Panc1 (cell line): ENCODE measurements around the gene MTUS2. TPM values are rescaled to one million over a fixed set of nuclear protein-coding genes. Genes with fewer than 3 reads are reported as not detected.

ENCODE experiments used
- ATAC-seq: fragments of 200-7000 bp; cut with Tn5 transposase; 2 replicates; pipeline ENCODE4 v1.9.1; 2020; ENCODE audit warnings: mild to moderate bottlenecking, moderate library complexity
- BruUV-seq: library from RNA; stranded (reverse); fragments of 400-500 nt; replicated peaks from 2 replicates; lab custom pipeline; 2021; lab: Mats Ljungman, UMichigan
- CTCF ChIA-PET: fragments of 300-600 bp; sonication (Branson Sonifier 250); formaldehyde crosslinking; loops from one replicate; lab custom pipeline; 2022; ENCODE audit warnings: antibody characterized with exemption; lab: Charles Lee
- POLR2A ChIA-PET: fragments of 300-600 bp; sonication (Branson Sonifier 250); formaldehyde crosslinking; loops from one replicate; lab custom pipeline; 2022; ENCODE audit warnings: antibody characterized with exemption; lab: Charles Lee
- DNase-seq: peaks from one replicate; pipeline ENCODE4 v3.0.0-alpha.2; 2010; ENCODE audit warnings: low read depth, low spot score
- H3K27ac ChIP-seq: 2 replicates; pipeline ENCODE4 v1.5.1; 2011; ENCODE audit warnings: mild to moderate bottlenecking, low read length, inconsistent platforms
- H3K27me3 ChIP-seq: fragments of 200-500 bp; sonication (Bioruptor generic); 2 replicates; pipeline ENCODE4 v1.6.0; 2014; ENCODE audit warnings: low read length, inconsistent platforms; ENCODE audit not compliant: control insufficient read depth, insufficient read depth
- H3K36me3 ChIP-seq: fragments of 200-500 bp; sonication (Bioruptor generic); 2 replicates; pipeline ENCODE4 v1.5.1; 2014; ENCODE audit warnings: inconsistent platforms, mild to moderate bottlenecking, low read length, moderate library complexity; ENCODE audit not compliant: control insufficient read depth, insufficient read depth
- H3K4me1 ChIP-seq: 2 replicates; pipeline ENCODE4 v1.5.1; 2011; ENCODE audit warnings: inconsistent platforms, mild to moderate bottlenecking, low read length, moderate library complexity; ENCODE audit not compliant: control insufficient read depth, insufficient read depth
- H3K4me3 ChIP-seq, 2 experiments: 2 replicates each; pipeline ENCODE4 v1.5.1; 2011 to 2012; ENCODE audit warnings: low read depth in 2 of 2, low read length in 2 of 2, mild to moderate bottlenecking in 2 of 2, inconsistent platforms in 1 of 2, moderate library complexity in 1 of 2
- H3K9me3 ChIP-seq: fragments of 200-500 bp; sonication (Bioruptor generic); 2 replicates; pipeline ENCODE4 v1.5.1; 2014; ENCODE audit warnings: low read depth, mild to moderate bottlenecking, inconsistent platforms, low read length, moderate library complexity; ENCODE audit not compliant: control insufficient read depth, insufficient read depth
- CTCF ChIP-seq: fragments of 450-650 bp; IDR thresholded peaks from 2 replicates; pipeline ENCODE4 v1.5.1; 2017; ENCODE audit warnings: mild to moderate bottlenecking
- POLR2AphosphoS5 ChIP-seq: IDR thresholded peaks from 2 replicates; pipeline ENCODE4 v1.6.1; 2012; ENCODE audit warnings: mild to moderate bottlenecking, low read depth, low read length, moderate library complexity
- REST ChIP-seq, 2 experiments: IDR thresholded peaks; 2 replicates each; pipeline ENCODE4 v1.6.1; 2011 to 2012; ENCODE audit warnings: low read depth in 2 of 2, control low read depth in 1 of 2, low read length in 1 of 2, mild to moderate bottlenecking in 1 of 2, moderate library complexity in 1 of 2; ENCODE audit not compliant: insufficient read depth in 1 of 2
- SIN3A ChIP-seq: IDR thresholded peaks from 2 replicates; pipeline ENCODE4 v1.6.1; 2012; ENCODE audit warnings: low read depth, mild to moderate bottlenecking, low read length, moderate library complexity, borderline replicate concordance; ENCODE audit not compliant: insufficient read depth
- TCF7L2 ChIP-seq: IDR thresholded peaks from 2 replicates; pipeline ENCODE4 v1.6.1; 2011; ENCODE audit warnings: mild to moderate bottlenecking, low read depth, low read length, inconsistent platforms
- in situ Hi-C: cut with HindIII; loops from 2 replicates; pipeline ENCODE4 v1.10.0; 2016; ENCODE audit warnings: low sequenced_read_pairs, low pct_unique_long_range_greater_than_20kb
- intact Hi-C: fragments of 100-400 bp; cut with micrococcal nuclease; formaldehyde crosslinking; loops from one replicate; pipeline ENCODE4 v1.10.0; 2022; ENCODE audit not compliant: unreplicated experiment
- total RNA-seq: library from RNA; stranded (reverse); gene quantifications from one replicate; pipeline ENCODE4 v1.2.1, GENCODE V29; 2021; ENCODE audit not compliant: unreplicated experiment

The MTUS2 gene
- total RNA-seq, 1 experiment from 2014 or later: 0.05 TPM

GRCh38 chr13:29185926-29186325 is 365.8 kb downstream of the MTUS2 start:
- DNase-seq (no peak), ATAC-seq (no peak)
- TF ChIP-seq REST (IDR thresholded peaks at IDR 0.05; ENCODE audit: insufficient read depth in 1 of 2, low read depth in 2 of 2, low read length in 1 of 2) (no peak), CTCF (no peak)
- no peaks in the 10 kb centered on the region for H3K36me3 ChIP-seq
- no peak overlapping the region for H3K27ac ChIP-seq
- H3K27me3 ChIP-seq: no peaks in the 10 kb centered on the region
- intact Hi-C loops: no loop called here
- POLR2A ChIA-PET: no interaction called here
- BruUV-seq: no TSS peak
- no peaks in the 10 kb centered on the region for H3K4me1 ChIP-seq
- no peaks in the 10 kb centered on the region for H3K9me3 ChIP-seq
- H3K4me3 ChIP-seq: no peak overlapping the region
- CTCF ChIA-PET: no interaction called here
- in situ Hi-C loops: no loop called here

- ATAC-seq (no peak), DNase-seq (no peak)
- BruUV-seq: no TSS peak
- in situ Hi-C loops: no loop called here
- TF ChIP-seq SIN3A (no peak), CTCF (no peak), REST (IDR thresholded peaks at IDR 0.05; ENCODE audit: insufficient read depth in 1 of 2, low read depth in 2 of 2, low read length in 1 of 2) (no peak), TCF7L2 (no peak), POLR2AphosphoS5 (no peak)
- Histone ChIP-seq H3K27ac (no peak overlapping the region), H3K36me3 (no peaks in the 10 kb centered on the region), H3K27me3 (no peaks in the 10 kb centered on the region), H3K4me3 (no peak overlapping the region), H3K4me1 (no peaks in the 10 kb centered on the region), H3K9me3 (no peaks in the 10 kb centered on the region)
- intact Hi-C loops: no loop called here
- POLR2A ChIA-PET: no interaction called here
- CTCF ChIA-PET: no interaction called here
Measured at GRCh38 chr13:29187584-29187983, 367.4 kb downstream of the MTUS2 start.
